Measurements from ENCODE around the gene CACNA2D1. TPM values are rescaled to one million over a fixed set of nuclear protein-coding genes. Genes with fewer than 3 reads are reported as not detected.
A peak's percentile ranks its signal among the peaks of the same experiment; 100 is the strongest.

CACNA2D1 gene
- total RNA-seq, 1 experiment from 2014 or later = 8.3 TPM

DNA sequence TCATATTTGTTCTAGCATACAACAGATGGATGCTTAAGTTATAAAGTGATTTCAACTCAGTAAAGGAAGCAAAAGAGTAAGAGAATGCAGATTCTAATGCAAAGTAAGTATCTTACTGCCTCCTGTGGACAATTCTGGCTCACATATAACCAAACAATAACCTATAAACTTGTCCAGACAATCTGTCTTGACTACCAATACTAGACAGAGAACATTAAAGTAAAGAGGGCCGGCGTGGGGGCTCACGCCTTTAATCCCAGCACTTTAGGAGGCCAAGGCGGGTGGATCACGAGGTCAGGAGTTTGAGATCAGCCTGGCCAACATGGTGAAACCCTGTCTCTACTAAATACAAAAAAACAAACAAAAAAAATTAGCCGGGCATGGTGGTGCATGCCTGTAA, 329.3 kb downstream of the CACNA2D1 start:
- no peak for DNase-seq (ENCODE audit: low read depth)

DNA sequence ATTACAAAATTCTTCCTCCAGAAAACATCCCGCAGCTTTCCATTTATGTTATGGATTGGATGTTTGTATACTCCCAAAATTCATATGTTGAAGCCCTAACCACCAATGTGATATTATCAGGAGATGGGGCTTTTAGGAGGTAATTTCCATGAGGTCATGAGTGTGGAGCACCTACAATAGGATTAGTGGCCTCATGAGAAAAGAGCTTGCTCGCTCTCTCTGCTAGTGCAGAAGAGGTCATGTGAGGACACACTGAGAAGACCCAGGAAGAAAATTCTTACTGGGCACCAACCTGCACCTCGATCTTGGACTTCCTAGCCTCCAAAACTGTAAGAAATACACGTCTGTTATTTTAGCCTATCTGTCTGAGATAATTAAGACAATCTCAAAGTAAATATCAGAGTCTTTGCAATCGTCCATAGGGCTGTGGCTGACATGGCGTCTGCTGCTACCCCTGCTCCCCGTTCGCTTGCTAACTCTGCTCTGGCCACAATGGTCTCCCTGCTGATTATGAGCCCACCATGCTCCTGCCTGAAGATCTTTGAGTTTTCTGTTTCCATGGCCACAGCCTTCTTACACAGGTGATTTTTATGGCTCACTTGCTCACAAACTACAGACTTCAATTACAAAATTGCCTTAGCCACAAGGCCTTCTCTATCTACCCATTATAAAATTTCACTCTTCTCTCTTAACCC, 333.3 kb downstream of the CACNA2D1 start:
- peak; percentile 21 for DNase-seq (ENCODE audit: low read depth)

DNA sequence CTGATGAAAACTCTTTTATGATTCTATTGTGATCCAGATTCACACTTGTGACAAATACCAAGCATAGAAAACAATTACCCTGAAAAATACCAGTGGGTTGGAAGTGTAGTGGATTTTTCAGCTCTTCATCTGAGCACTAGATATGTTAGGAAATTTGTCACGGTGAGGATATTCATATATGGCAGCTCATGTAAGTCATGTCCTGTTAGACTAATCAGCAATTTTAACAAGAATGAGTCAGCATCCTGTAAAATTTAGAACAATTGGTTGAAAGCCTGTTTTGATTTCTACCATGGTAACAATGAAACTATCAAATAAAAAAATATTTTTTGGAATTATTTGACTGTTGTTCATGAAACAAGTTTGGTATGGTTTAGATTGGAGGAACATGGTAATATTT, 334.3 kb downstream of the CACNA2D1 start:
- DNase-seq (ENCODE audit: low read depth) = peak; percentile 74

DNA sequence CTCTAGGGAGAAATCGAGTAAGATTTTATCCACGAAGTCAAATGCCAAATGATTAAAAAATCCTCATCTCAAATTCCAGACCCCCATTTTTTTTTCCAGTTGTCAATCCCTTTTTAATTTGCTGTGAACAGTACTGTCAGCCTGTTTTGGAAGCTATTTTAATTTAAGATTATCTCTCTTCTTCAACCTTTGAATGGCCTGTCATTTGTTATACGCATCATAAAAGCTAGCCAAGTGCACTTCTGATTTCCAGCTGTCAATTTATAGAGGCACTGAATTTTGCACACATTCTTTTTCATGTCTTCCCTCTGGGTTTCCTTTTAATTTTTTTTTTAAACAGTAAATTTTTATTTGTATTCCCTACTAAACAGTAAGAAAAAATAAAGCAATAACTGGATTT, 337.4 kb downstream of the CACNA2D1 start:
- no peak for DNase-seq (ENCODE audit: low read depth)

DNA sequence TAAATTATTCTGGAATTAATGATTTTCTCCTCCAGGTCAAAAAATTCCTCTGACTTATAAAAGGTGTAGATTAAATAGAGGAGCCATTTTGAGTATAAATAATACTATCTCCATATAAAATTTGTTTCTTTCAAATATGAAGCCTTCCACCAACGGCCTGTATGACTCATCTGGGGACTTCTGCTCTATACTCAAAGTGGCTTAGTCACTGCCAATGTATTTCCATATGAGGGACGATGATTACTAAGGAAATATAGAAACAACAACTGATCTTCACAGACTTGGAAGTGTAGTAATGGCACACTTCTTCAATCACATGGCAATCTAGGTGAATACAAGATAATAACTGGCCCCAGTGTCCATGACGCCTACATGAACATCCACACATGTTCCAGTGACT, 338.1 kb downstream of the CACNA2D1 start:
- DNase-seq (ENCODE audit: low read depth) = peak; percentile 75

DNA sequence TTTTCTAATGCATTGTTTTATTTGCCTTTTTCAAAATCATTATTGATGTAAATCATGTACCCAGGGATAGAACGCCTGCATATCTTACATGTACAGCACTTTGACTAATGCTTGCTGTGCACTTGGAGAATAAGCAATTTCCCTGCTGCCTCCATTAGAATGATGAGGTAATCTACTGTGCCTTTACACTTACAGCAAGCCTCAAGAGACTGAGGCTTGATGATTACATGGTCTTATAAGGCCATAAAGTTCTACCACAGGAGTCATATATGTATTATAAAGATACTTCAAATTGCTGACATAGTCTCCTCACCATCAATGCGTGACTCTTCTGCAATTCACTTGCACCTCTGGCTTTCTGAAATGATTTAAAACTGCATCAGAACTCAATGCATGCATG, 345.2 kb downstream of the CACNA2D1 start:
- no peak for DNase-seq (ENCODE audit: low read depth)

DNA sequence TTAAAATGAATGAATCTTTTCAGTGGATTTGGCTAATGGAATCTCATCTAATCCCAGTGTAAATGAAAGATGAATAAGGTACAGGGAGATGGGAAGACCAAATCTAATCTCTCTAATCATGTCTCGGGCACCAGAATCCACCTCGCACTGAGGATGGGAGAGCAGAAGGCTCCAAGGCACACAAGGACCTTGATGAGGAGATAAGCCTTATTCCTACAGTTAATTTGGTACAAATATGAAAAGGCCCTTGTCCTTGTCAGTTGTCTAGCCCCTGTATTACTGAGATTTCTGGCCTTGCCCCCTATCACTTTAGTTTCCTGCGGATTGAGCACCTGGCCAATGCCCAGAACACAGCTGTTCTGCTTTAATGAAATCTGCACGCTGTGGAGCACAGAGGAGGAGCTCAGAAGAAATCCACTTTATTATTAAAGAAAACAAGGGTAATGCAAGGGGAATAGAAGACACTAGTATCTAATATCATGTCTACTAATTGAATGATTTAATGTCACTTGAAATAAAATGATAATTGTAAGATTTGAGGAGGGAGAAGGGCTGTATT, 352.4 kb downstream of the CACNA2D1 start:
- DNase-seq (ENCODE audit: low read depth) = no peak

DNA sequence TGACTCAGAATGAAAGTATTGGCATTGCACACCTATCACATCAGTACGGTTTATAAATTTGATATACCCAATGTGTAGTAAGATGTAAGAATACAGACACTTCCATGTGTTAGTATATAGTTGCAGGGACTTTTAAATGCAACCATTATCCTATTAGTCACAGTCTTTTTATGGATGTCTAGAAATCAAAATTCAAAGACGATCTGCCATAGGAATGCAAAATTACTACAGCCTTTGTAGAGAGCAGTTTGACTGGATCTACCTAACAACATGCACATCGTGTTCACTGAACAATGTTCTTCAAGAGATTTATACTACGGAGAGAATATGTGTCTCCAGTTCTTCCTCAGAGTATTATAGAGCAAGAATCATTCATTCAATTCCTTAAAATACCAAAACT, 356.5 kb downstream of the CACNA2D1 start:
- no peak for DNase-seq (ENCODE audit: low read depth)

DNA sequence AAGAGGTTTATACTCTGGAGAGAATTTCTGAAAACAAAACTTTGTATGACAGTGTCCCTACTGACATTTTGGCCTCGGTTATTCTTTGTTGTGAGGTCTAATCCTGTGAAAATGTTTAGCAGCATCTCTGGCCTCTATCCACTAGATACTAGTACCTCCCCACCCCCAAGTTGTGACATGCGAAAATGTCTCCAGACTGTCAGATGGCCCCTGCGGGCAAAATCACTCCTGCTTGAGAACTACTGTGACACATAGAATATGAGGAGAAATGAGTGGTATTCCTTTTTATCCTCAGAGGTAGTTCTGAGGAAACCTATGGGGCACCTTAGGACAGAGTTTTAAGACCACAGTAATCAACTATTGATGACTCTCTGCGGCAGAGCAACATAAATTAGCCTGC, 358.5 kb downstream of the CACNA2D1 start:
- no peak for DNase-seq (ENCODE audit: low read depth)

DNA sequence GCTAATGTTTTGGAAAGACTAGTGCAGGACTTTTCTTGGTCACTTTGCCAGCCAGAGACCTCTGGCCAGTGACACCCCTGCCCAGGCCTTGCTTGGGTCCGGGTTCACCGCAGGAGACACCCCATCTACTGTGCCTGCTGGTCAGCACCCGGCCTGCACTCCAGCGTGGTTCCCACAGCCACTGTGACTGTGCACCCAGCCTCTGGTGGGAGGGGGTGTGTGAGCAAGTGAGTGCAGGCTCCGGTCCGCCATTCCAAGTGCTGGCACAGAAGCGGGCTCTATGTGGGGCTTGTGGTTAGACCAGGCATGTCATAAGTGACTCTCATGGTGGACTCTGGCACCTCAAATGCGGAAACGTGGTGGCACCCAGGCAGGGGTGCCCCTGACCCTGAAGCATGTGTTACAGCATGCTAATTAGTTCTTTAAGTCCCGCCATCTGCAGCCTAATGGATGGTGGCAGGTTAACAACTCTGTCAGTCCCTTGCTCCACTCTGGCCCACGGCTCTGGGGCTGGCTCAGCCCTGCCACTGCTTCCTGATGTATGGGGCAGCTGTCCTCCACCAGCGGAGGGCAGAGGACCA, 361.8 kb downstream of the CACNA2D1 start:
- DNase-seq (ENCODE audit: low read depth) = no peak

DNA sequence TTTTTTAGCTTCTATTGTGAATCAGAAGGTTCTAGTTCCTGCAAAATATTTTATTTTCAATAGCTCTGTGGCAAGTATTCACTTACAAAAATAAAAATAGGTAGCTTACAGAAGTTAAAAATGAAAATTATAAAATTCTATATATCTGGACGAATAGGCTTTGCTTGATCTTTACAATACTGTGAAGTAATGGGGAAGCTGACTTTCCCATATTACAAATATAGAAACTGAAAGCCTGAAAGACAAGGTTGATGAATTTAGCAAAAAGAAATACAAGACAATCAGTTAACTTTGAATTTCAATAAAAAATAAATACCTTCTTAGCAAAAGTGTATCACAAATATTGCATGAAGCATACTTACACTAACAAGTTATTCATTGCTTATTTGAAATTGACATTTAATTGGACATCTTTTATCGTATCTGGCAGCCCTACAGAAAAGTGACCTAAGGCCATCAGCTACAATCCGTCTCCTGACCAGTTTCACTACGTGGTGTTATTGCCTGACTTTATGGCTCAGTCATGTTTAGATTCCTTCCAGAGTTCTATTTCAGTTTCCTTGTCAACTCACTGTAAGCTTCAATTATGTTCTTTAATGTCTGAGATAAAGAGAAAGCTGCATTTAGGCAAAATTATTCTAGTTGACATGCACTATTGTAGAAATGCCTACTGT, 363.2 kb downstream of the CACNA2D1 start:
- no peak for DNase-seq (ENCODE audit: low read depth)

DNA sequence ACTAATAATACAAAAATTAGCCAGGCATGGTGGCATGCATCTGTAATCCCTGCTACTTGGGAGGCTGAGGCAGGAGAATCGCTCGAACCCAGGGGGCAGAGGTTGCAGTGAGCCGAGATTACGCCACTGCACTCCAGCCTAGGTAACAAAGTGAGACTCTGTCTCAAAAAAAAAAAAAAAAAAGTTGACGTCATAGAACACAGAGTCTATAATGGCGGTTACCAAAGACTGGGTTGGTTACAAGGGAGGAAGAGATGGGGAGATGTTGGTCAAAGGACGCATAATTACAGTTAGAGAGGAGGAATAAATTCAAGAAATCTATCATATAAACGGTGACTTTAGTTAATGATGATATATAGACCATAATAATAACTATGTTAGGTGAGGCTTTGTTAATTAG, 364.1 kb downstream of the CACNA2D1 start:
- no peak for DNase-seq (ENCODE audit: low read depth)

DNA sequence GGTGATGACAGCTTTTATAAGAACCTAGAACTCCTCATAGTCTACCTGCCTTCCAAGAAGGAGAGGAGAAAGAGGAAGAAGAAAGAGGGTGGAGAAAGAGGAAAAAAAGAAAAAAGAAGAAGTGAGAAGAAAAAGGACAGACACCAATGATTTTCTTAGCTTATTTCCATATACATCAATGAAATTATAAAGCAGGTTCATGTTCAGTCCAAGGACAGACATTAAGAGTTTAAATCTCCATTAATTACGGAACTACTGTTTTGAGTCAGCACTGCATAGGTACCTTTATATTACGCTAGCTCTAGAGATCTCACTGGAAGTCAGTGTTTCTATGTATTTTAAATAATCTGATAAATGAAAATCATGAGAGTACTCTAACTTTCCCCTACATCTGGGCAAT, 364.8 kb downstream of the CACNA2D1 start:
- DNase-seq (ENCODE audit: low read depth) = no peak

DNA sequence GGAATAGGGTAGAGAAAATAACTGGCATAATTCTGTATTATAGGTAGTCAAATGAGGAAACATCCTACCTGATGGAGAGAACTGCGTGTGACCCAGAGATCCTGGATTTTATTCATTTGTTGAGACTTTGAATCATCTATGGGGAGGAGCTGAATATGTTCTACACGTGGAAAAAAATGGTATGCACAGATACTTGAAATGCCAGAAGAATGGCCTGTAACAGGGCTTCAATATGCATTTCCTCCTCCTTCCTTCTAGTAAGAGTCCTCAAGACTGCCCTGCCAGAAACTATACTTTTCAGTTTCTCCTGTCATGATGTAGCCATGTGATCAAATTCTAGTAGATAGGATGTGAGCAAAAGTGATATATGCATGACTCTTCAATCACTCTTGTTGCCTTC, 372.1 kb downstream of the CACNA2D1 start:
- DNase-seq (ENCODE audit: low read depth) = no peak

DNA sequence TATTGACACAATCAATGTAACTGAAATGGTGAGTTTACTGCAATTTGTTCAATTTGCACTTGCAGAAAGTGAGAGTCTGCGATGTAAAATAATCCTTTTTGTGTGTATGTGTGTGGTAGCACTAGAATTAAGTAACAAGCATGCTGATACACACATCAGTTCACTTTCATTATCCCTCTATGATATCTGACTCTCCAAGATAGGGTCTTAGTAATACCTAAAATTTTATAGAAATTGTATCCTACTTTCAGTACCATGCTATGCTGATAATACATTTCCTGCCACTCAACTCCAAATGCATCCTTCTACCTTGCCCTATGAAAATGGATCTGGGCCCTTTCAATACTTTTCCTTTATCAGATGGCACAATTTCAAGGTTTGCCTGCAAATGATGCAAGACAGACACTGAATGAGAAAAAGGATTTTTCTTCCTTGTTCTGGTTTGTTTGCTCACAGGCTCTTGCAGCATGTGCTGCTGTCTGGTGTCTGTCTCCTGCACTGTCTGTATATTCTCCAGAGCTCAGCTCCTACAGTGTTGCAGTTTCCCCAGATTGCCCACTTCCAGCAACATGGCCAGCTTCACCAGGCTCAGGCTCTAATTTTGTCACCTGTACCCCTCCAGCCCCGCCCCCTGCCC, 375.8 kb downstream of the CACNA2D1 start:
- DNase-seq (ENCODE audit: low read depth) = no peak

DNA sequence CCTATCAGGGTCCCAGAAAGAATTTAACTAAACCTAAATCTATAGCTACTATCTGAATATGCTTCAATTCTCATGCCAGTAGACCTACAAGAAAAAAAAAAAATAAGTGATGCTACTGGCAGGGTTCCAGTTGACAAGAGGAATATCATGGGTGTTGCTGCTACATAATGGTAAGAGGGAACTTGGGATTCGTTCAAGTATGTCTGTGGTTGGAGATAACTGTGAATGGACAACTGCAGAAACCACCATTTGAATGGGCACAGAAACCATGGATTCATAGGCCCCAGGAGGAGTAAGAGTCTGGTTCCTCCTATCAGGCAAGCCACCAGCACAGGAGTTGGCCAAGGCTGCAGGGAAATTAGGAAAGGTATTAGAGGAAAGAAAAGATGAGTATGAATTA, 386.1 kb downstream of the CACNA2D1 start:
- no peak for DNase-seq (ENCODE audit: low read depth)

DNA sequence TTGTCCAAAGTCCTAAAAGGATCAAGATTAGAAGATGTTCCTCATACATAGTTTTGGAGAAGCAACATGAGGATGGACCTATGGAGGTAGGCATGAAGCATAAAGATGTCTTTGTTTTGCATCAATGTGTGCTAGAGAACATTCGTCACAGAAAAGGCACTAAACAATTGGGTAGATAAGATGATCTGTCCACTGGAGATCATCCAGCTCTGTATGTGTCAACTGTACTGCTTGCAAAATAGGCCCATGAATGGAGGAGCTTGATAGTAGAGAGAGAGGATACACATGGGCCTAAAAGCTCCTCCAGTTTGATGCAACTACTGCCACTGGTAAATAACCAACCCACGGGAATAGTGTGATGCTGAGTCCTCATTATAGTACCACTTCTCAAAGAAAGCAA, 387.3 kb downstream of the CACNA2D1 start:
- DNase-seq (ENCODE audit: low read depth) = no peak

DNA sequence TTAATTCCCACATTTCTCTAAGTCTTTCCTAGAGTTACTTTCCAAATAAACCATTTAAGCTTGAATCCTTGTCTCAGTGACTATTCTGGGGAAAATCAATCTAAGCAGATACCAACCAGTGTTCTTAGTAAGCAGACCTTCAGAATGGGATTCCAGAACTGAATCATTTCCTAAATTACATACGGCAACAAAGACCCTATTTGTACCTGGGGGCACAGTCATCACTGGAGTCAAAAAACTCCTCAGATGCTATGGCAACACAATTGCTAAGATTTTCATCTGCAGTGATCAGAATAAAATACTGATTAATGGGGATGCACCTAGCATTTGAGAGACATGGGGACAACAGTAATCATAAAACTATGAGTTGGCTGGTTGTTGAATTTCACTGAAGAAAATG, 389.0 kb downstream of the CACNA2D1 start:
- no peak for DNase-seq (ENCODE audit: low read depth)

DNA sequence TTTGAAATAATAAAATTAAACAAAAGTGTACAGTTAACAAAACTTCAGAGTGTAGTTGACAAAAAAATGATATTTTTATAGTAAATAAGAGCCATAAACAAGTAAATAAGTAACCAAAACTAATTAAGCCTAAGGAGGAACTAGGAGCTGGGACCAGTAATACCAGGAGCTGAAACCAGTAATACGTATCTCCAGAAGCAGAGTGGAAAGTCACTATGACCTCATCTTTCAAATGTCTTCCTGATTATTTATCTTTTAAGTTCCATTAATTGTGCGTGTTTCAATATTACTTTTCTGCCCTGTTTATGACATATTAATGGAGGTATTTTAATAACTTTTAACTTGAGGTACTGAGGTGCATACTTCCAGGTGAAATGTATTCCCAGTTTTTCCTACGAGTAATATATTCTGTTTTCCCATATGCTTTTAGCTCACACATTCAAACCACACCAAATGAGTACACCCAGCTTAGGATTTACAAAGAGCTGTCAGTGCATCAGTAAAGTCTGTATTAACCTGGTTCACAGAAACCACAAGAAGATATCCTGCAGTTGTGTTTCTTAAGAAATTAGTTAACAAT, 390.0 kb downstream of the CACNA2D1 start:
- DNase-seq (ENCODE audit: low read depth) = no peak

DNA sequence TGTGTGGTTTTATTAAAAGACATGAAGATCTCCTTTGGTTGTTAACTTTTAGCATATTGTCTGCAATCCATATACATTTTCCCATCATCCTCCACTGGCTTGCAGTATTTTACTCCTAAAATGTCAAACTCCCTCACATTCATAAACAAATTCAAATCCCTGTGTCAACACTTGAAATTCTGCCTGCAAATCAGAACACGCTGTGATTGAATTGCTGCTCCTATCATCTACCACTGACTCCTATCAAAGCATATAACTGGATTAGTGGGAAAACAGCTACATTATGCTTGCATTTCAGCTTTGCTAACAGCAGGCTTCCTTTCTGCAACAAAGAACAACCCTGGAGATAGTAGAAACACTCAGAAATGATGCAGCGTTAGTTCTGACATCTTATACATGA, 392.0 kb downstream of the CACNA2D1 start:
- DNase-seq (ENCODE audit: low read depth) = no peak

DNA sequence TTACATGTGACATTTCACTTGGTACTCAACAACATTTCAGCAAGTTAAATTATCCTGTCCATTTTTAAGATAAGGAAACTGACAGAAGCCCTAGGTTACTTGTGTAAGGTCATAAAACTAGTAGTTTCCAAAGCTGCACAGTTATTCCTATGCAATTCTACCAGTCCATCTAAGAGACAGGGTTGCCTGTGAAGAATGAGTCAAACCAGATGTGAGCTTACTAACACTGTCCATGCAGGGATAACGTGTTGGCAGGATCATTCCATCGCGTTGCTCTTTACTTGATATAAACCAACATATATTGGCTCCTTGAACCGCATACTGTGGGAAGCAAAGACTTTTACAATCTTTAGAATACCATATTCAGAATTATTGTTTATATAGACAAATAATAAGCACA, 392.8 kb downstream of the CACNA2D1 start:
- peak; percentile 23 for DNase-seq (ENCODE audit: low read depth)

DNA sequence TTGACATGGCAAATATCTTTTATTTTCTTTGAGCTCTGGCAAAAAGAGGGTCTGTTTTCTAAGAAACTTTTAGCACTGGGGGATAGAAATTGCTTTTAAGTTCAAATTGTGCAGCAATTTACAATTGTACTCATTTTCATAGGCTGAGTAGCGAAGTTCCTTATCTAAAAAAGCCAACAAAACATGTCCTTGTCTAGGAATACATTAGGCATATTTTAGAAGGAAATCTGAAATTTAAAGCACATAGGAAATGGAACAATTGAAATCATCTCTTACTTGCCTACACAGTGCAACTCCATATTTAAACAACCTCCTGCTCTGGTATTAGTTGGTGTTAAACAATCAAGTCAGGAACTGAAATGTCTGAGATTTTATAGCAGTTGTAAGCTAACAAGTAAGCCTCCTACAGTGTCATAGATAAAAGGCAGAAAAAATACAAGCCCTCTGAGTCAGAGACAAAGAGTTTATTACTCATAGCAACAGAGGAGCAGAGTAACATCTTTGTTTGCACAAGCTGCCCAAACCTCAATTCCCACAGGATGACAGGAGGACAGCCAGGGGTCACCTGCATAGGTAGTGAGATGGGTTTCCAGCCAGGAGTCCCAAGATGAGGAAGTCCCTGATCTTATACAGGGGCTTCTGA, 393.6 kb downstream of the CACNA2D1 start:
- peak; percentile 81 for DNase-seq (ENCODE audit: low read depth)

Measured in M059J (cell line).